ENCODE data around the gene C2orf81.

Gene C2orf81

GRCh38 chr2:74417763-74418162, 3.7 kb downstream of the C2orf81 start:
- TF ChIP-seq, protein P1, sequence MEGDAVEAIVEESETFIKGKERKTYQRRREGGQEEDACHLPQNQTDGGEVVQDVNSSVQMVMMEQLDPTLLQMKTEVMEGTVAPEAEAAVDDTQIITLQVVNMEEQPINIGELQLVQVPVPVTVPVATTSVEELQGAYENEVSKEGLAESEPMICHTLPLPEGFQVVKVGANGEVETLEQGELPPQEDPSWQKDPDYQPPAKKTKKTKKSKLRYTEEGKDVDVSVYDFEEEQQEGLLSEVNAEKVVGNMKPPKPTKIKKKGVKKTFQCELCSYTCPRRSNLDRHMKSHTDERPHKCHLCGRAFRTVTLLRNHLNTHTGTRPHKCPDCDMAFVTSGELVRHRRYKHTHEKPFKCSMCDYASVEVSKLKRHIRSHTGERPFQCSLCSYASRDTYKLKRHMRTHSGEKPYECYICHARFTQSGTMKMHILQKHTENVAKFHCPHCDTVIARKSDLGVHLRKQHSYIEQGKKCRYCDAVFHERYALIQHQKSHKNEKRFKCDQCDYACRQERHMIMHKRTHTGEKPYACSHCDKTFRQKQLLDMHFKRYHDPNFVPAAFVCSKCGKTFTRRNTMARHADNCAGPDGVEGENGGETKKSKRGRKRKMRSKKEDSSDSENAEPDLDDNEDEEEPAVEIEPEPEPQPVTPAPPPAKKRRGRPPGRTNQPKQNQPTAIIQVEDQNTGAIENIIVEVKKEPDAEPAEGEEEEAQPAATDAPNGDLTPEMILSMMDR (IDR thresholded peaks at IDR 0.05; ENCODE audit: low read length, missing control alignments), result no peak
- H3K4me3 ChIP-seq (replicated peaks; ENCODE audit: low read depth, low read length), result no peak overlapping the region
- no peak for DNase-seq (ENCODE audit: low read depth)

GRCh38 chr2:74417197-74417596, 4.2 kb downstream of the C2orf81 start:
- TF ChIP-seq, protein P1 (IDR thresholded peaks at IDR 0.05; ENCODE audit: low read length, missing control alignments), result no peak
- H3K4me3 ChIP-seq (replicated peaks; ENCODE audit: low read depth, low read length), result no peak overlapping the region
- no peak for DNase-seq (ENCODE audit: low read depth)

- TF ChIP-seq, protein P1 (IDR thresholded peaks at IDR 0.05; ENCODE audit: low read length, missing control alignments), result no peak
- no peak for DNase-seq (ENCODE audit: low read depth)
- H3K4me3 ChIP-seq (replicated peaks; ENCODE audit: low read depth, low read length), result no peak overlapping the region
These were observed 4.6 kb downstream of the C2orf81 start for GRCh38 chr2:74416778-74417177.

- TF ChIP-seq, protein P1 (IDR thresholded peaks at IDR 0.05; ENCODE audit: low read length, missing control alignments), result no peak
- H3K4me3 ChIP-seq (replicated peaks; ENCODE audit: low read depth, low read length), result peak overlapping the region; percentile 17
- no peak for DNase-seq (ENCODE audit: low read depth)
These were observed 5.5 kb downstream of the C2orf81 start for GRCh38 chr2:74415762-74416395.

GRCh38 chr2:74414881-74415761, 6.3 kb downstream of the C2orf81 start:
- DNase-seq (ENCODE audit: low read depth), result no peak
- peak overlapping the region; percentile 32 for H3K4me3 ChIP-seq (replicated peaks; ENCODE audit: low read depth, low read length)
- TF ChIP-seq, protein P1 (IDR thresholded peaks at IDR 0.05; ENCODE audit: low read length, missing control alignments), result peak; percentile 3

DNA sequence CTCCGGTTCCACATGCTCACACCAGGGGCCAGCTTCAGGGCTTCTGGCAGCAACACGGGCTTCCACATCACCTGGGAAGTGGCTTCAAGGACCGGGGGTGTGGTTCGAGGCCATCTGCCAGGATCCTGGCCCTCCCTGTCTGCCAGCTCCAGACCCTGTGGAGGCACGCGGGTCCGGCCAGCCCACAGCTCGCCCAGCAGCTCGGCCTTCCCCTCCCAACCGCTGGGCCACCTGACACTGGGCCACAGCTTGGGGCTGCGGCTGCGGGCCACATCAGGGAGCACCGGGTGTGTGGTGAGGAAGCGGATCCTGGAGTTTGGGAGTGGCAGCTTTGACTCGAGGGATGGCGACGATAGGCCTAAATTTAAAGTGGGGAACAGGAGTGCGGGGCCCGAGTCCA, 7.0 kb downstream of the C2orf81 start:
- H3K4me3 ChIP-seq (replicated peaks; ENCODE audit: low read depth, low read length), result no peak overlapping the region
- DNase-seq (ENCODE audit: low read depth), result no peak
- TF ChIP-seq, protein P1 (IDR thresholded peaks at IDR 0.05; ENCODE audit: low read length, missing control alignments), result no peak

Data from fibroblast of pulmonary artery (primary cell).